Thyroid gland (tissue), 4 donors: Measurements from ENCODE around the gene SNRPA. TPM values are rescaled to one million over a fixed set of nuclear protein-coding genes. Genes with fewer than 3 reads are reported as not detected.

ENCODE experiments used
- DNase-seq, 2 donors: peaks; one replicate each; pipeline ENCODE4 v3.0.0-alpha.2; 2019
- H3K27ac ChIP-seq, 3 donors: fragments of 200-600 bp; sonication (generic); 1 replicate in 2 of 3; 2 replicates in 1 of 3; pipeline ENCODE4 v1.5.1; 2016 to 2019; ENCODE audit warnings: mild to moderate bottlenecking in 1 of 3, moderate library complexity in 1 of 3
- H3K27me3 ChIP-seq: fragments of 200-600 bp; sonication (generic); one replicate; pipeline ENCODE4 v1.5.1; 2019
- H3K36me3 ChIP-seq, 2 donors: fragments of 200-600 bp; sonication (generic); one replicate each; pipeline ENCODE4 v1.5.1; 2016 to 2019
- H3K4me1 ChIP-seq, 2 donors: fragments of 200-600 bp; sonication (generic); one replicate each; pipeline ENCODE4 v1.5.1; 2017 to 2019
- H3K4me3 ChIP-seq, 3 donors: fragments of 200-600 bp; sonication (generic); replicated peaks in 1 of 3; 1 replicate in 2 of 3; 2 replicates in 1 of 3; pipeline ENCODE4 v1.5.1; 2016; ENCODE audit warnings: mild to moderate bottlenecking in 1 of 3
- H3K9me3 ChIP-seq: fragments of 200-600 bp; sonication (generic); one replicate; pipeline ENCODE4 v1.5.1; 2017
- POLR2A ChIP-seq, 2 donors: fragments of 450-650 bp; IDR thresholded peaks; one replicate each; pipeline ENCODE4 v1.6.1; 2017; ENCODE audit warnings: antibody characterized with exemption in 2 of 2, mild to moderate bottlenecking in 2 of 2, moderate library complexity in 1 of 2
- WGBS, 2 donors: methylation state at CpG; one replicate each; pipeline ENCODE4 v1.1.5; 2017; 5-methylcytosine and 5-hydroxymethylcytosine counted together
- intact Hi-C: fragments of 100-400 bp; cut with DNase I; formaldehyde crosslinking; loops from one replicate; pipeline ENCODE4 v1.15.1; 2023
- total RNA-seq, 4 donors: library from RNA; depleted of rRNA; stranded (reverse); fragments of >200 nt; gene quantifications; one replicate each; pipeline ENCODE4 v1.2.3, GENCODE V29; 2016
- TF ChIP-seq, protein P1 (sequence below), 6 experiments: fragments of 200-600 bp in 3 of 6; fragments of 450-650 bp in 3 of 6; sonication (generic) in 3 of 6; IDR thresholded peaks; one replicate each; pipeline ENCODE4 v1.5.1; 2016 to 2019; ENCODE audit warnings: antibody characterized with exemption in 6 of 6, mild to moderate bottlenecking in 2 of 6, inconsistent platforms in 1 of 6, moderate library complexity in 1 of 6

SNRPA gene
- total RNA-seq, 4 donors from 2014 or later: 38.2 to 80.5 (median 55.1) TPM

DNA sequence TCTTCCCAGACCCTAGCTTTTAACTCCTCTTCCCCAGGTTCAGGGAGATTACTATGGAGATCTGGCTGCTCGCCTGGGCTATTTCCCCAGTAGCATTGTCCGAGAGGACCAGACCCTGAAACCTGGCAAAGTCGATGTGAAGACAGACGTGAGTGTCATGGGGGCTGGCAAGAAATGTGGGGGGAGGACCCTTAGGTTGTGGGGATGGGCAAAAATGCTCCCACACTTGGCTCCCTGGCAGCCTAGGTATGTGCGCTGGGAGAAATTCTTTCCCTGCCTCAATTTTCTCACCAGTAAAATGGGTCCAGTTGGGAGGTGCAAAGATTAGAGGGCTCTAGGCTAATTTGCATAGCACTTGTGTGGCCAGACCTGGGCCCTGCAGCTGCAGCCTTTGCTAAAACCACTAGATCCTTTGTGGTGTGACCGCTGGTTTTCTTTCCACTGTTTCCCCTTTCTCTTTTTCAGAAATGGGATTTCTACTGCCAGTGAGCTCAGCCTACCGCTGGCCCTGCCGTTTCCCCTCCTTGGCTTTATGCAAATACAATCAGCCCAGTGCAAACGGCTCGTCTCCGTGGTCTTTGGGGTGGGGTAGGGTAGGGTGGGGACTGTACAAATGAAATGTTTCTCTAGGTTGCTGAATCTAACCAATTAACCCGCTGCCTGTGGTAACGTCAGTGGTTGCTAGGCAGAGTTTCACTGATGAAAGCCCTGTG is 26.1 kb downstream of the SNRPA start:
- 14 to 17% methylated on average over 13 of the region's 13 CpGs for WGBS, 2 donors
- no peaks in the 10 kb centered on the region for H3K27me3 ChIP-seq
- peak overlapping the region in 2 of 3 donors; percentile 31 to 63 for H3K4me3 ChIP-seq
- H3K4me1 ChIP-seq: peaks cover 12 to 14% of the 10 kb centered on the region in 2 donors
- no peaks in the 10 kb centered on the region for H3K36me3 ChIP-seq
- no peaks in the 10 kb centered on the region for H3K9me3 ChIP-seq
- TF ChIP-seq, protein P1, sequence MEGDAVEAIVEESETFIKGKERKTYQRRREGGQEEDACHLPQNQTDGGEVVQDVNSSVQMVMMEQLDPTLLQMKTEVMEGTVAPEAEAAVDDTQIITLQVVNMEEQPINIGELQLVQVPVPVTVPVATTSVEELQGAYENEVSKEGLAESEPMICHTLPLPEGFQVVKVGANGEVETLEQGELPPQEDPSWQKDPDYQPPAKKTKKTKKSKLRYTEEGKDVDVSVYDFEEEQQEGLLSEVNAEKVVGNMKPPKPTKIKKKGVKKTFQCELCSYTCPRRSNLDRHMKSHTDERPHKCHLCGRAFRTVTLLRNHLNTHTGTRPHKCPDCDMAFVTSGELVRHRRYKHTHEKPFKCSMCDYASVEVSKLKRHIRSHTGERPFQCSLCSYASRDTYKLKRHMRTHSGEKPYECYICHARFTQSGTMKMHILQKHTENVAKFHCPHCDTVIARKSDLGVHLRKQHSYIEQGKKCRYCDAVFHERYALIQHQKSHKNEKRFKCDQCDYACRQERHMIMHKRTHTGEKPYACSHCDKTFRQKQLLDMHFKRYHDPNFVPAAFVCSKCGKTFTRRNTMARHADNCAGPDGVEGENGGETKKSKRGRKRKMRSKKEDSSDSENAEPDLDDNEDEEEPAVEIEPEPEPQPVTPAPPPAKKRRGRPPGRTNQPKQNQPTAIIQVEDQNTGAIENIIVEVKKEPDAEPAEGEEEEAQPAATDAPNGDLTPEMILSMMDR (IDR thresholded peaks at IDR 0.05): no peak
- no peak for TF ChIP-seq POLR2A (IDR thresholded peaks at IDR 0.05)
- peak; percentile 91 to 92 for DNase-seq
- peak overlapping the region; percentile 62 to 88 (median 88) for H3K27ac ChIP-seq
- intact Hi-C loops: no loop called here

GRCh38 chr19:40777645-40777936 is 26.6 kb downstream of the SNRPA start:
- intact Hi-C loops: no loop called here
- H3K36me3 ChIP-seq: no peaks in the 10 kb centered on the region
- peaks cover 12 to 14% of the 10 kb centered on the region in 2 donors for H3K4me1 ChIP-seq
- no peak for DNase-seq
- 0% methylated on average over 10 of the region's 10 CpGs for WGBS, 2 donors
- H3K4me3 ChIP-seq: peak overlapping the region in 2 of 3 donors; percentile 31 to 63
- H3K27me3 ChIP-seq: no peaks in the 10 kb centered on the region
- TF ChIP-seq, protein P1 (IDR thresholded peaks at IDR 0.05): no peak
- no peak for TF ChIP-seq POLR2A (IDR thresholded peaks at IDR 0.05)
- H3K9me3 ChIP-seq: no peaks in the 10 kb centered on the region
- peak overlapping the region; percentile 62 to 88 (median 88) for H3K27ac ChIP-seq

GRCh38 chr19:40777937-40778705 is 27.1 kb downstream of the SNRPA start, which contains the start of gene RAB4B:
Gene RAB4B (plus strand): TSS chr19:40778247. CDS start chr19:40778376, 129 bp downstream.
- TF ChIP-seq POLR2A (IDR thresholded peaks at IDR 0.05): peak; percentile 56 to 75
- TF ChIP-seq, protein P1 (IDR thresholded peaks at IDR 0.05): peak in 3 of 6 experiments; percentile 14 to 25 (median 21)
- peak within 1 kb of the TSS; percentile 2 to 63 (median 50) for H3K4me3 ChIP-seq
- 0 to 1% methylated on average over 35 to 52 of the region's 56 CpGs for WGBS, 2 donors
- DNase-seq: peak; percentile 100
- intact Hi-C loops: no loop called here
- H3K36me3 ChIP-seq: no peaks in the 10 kb centered on the region
- peak within 1 kb of the TSS; percentile 64 to 88 (median 88) for H3K27ac ChIP-seq
- H3K27me3 ChIP-seq: no peaks in the 10 kb centered on the region
- H3K4me1 ChIP-seq: peaks cover 12 to 14% of the 10 kb centered on the region in 2 donors
- H3K9me3 ChIP-seq: no peaks in the 10 kb centered on the region

GRCh38 chr19:40778706-40779284 is 27.8 kb downstream of the SNRPA start:
- DNase-seq: no peak
- peak overlapping the region; percentile 2 to 63 (median 50) for H3K4me3 ChIP-seq
- intact Hi-C loops: no loop called here
- TF ChIP-seq, protein P1 (IDR thresholded peaks at IDR 0.05): no peak
- H3K27me3 ChIP-seq: no peaks in the 10 kb centered on the region
- WGBS, 2 donors: 10 to 12% methylated on average over 7 of the region's 7 CpGs
- peak overlapping the region; percentile 64 to 88 (median 70) for H3K27ac ChIP-seq
- H3K9me3 ChIP-seq: no peaks in the 10 kb centered on the region
- peaks cover 12 to 14% of the 10 kb centered on the region in 2 donors for H3K4me1 ChIP-seq
- no peaks in the 10 kb centered on the region for H3K36me3 ChIP-seq
